DOHH2 (cell line): Measurements from ENCODE around the gene SCUBE2.

Experiments used
- H3F3A ChIP-seq: fragments of 200-600 bp; sonication (generic), shearing (Covaris generic); 2 replicates; pipeline ENCODE4 v1.6.0; 2016; ENCODE audit warnings: antibody characterized with exemption, mild to moderate bottlenecking; ENCODE audit not compliant: control insufficient read depth, insufficient read depth
- H3K27ac ChIP-seq: fragments of 200-600 bp; sonication (generic); 2 replicates; pipeline ENCODE4 v1.5.1; 2014; ENCODE audit warnings: low read depth, mild to moderate bottlenecking, low read length, moderate library complexity
- H3K27me3 ChIP-seq: fragments of 200-600 bp; sonication (generic); 2 replicates; pipeline ENCODE4 v1.6.1; 2014; ENCODE audit warnings: mild to moderate bottlenecking, low read length, mixed read lengths; ENCODE audit not compliant: control insufficient read depth
- H3K36me3 ChIP-seq: fragments of 200-600 bp; sonication (generic); 2 replicates; pipeline ENCODE4 v1.6.1; 2014; ENCODE audit warnings: mild to moderate bottlenecking, low read length, moderate library complexity, mixed read lengths; ENCODE audit not compliant: control insufficient read depth
- H3K4me1 ChIP-seq: fragments of 200-600 bp; sonication (generic); 2 replicates; pipeline ENCODE4 v1.6.1; 2014; ENCODE audit warnings: mild to moderate bottlenecking, low read length, mixed read lengths; ENCODE audit not compliant: control insufficient read depth
- H3K4me2 ChIP-seq: fragments of 200-600 bp; sonication (generic); 2 replicates; pipeline ENCODE4 v1.6.0; 2014; ENCODE audit warnings: mild to moderate bottlenecking, low read length, moderate library complexity
- H3K4me3 ChIP-seq: fragments of 200-600 bp; sonication (generic); 2 replicates; pipeline ENCODE4 v1.5.1; 2014; ENCODE audit warnings: mild to moderate bottlenecking, low read length, mixed read lengths
- H3K79me2 ChIP-seq: fragments of 200-600 bp; sonication (generic); 2 replicates; pipeline ENCODE4 v1.6.1; 2014; ENCODE audit warnings: mild to moderate bottlenecking, low read length, mixed read lengths; ENCODE audit not compliant: control insufficient read depth
- H3K9me2 ChIP-seq: fragments of 200-600 bp; sonication (generic); replicated peaks from 2 replicates; pipeline ENCODE4 v1.6.1; 2014; ENCODE audit warnings: mild to moderate bottlenecking, low read length, mixed read lengths; ENCODE audit not compliant: control insufficient read depth
- H3K9me3 ChIP-seq: fragments of 200-600 bp; sonication (generic); 2 replicates; pipeline ENCODE4 v1.6.1; 2014; ENCODE audit warnings: antibody characterized with exemption, low read length, mixed read lengths; ENCODE audit not compliant: control insufficient read depth, insufficient read depth
- H4K20me1 ChIP-seq: fragments of 200-600 bp; sonication (generic); 2 replicates; pipeline ENCODE4 v1.6.0; 2014; ENCODE audit warnings: low read depth, mild to moderate bottlenecking, antibody characterized with exemption, low read length, moderate library complexity; ENCODE audit not compliant: control insufficient read depth, insufficient read depth
- EZH2phosphoT487 ChIP-seq: fragments of 200-600 bp; sonication (generic); IDR thresholded peaks from 2 replicates; pipeline ENCODE4 v1.6.1; 2017; ENCODE audit warnings: borderline replicate concordance, mild to moderate bottlenecking, antibody characterized with exemption, low read length, moderate library complexity, mixed read lengths
- TF ChIP-seq, protein P1 (sequence below): fragments of 200-600 bp; sonication (generic); IDR thresholded peaks from one replicate; pipeline ENCODE4 v1.5.1; 2014; ENCODE audit warnings: antibody characterized with exemption, mild to moderate bottlenecking, low read depth, low read length; ENCODE audit not compliant: poor library complexity, severe bottlenecking

SCUBE2 gene

DNA sequence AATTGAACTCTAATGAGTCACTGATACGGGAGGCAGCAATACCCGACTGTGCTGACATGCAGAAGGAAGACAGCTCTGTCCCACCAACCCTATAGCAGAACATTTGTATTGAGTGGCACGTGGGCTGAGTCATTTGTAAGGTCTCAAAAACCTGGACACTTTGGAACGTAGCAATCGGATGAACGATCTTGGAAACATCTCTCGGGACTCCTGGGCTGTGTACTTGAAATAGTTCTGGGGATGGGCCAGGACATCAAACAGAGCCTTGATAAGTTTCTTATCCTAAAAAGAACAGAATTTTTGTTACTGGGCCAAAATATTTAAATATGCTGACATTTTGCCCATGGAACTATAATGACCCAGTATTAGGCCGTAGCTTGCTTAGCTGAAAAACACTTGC is 70.5 kb downstream of the SCUBE2 start:
- H3K4me2 ChIP-seq = no peak overlapping the region
- H3K27ac ChIP-seq = no peak overlapping the region
- no peak overlapping the region for H3K4me3 ChIP-seq
- no peaks in the 10 kb centered on the region for H3F3A ChIP-seq
- H3K9me3 ChIP-seq = no peaks in the 10 kb centered on the region
- H3K9me2 ChIP-seq = no peaks in the 10 kb centered on the region
- H3K27me3 ChIP-seq = peaks cover 15% of the 10 kb centered on the region
- no peaks in the 10 kb centered on the region for H4K20me1 ChIP-seq
- no peaks in the 10 kb centered on the region for H3K79me2 ChIP-seq
- H3K36me3 ChIP-seq = no peaks in the 10 kb centered on the region
- TF ChIP-seq, protein P1, sequence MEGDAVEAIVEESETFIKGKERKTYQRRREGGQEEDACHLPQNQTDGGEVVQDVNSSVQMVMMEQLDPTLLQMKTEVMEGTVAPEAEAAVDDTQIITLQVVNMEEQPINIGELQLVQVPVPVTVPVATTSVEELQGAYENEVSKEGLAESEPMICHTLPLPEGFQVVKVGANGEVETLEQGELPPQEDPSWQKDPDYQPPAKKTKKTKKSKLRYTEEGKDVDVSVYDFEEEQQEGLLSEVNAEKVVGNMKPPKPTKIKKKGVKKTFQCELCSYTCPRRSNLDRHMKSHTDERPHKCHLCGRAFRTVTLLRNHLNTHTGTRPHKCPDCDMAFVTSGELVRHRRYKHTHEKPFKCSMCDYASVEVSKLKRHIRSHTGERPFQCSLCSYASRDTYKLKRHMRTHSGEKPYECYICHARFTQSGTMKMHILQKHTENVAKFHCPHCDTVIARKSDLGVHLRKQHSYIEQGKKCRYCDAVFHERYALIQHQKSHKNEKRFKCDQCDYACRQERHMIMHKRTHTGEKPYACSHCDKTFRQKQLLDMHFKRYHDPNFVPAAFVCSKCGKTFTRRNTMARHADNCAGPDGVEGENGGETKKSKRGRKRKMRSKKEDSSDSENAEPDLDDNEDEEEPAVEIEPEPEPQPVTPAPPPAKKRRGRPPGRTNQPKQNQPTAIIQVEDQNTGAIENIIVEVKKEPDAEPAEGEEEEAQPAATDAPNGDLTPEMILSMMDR = no peak
- TF ChIP-seq EZH2phosphoT487 = no peak
- H3K4me1 ChIP-seq = peaks cover 10% of the 10 kb centered on the region

DNA sequence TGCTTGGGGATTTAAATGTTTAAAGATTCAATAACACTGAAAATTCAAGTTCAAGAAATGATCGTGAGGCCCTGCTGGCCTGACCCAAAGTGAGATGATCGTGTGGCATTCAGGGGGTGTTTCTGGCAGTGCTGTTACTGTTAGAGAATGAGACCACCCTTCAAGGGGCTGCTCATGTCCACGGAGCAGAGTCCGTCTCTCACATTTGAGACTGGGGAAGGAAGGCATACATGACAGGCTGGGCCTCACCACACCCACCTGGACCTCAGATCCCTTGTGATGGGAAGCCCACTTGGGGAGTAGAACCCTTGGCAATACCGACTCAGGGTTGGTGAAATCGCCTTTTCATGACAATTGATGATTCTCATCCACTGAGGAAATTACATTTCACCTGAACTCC is 71.5 kb downstream of the SCUBE2 start:
- Histone ChIP-seq H3K4me1 (peaks cover 10% of the 10 kb centered on the region), H3K4me2 (no peak overlapping the region), H3K27me3 (peaks cover 15% of the 10 kb centered on the region), H3K79me2 (no peaks in the 10 kb centered on the region), H3K4me3 (no peak overlapping the region), H3K36me3 (no peaks in the 10 kb centered on the region), H3K9me2 (no peaks in the 10 kb centered on the region), H3K9me3 (no peaks in the 10 kb centered on the region), H3K27ac (no peak overlapping the region), H3F3A (no peaks in the 10 kb centered on the region), H4K20me1 (no peaks in the 10 kb centered on the region)
- TF ChIP-seq EZH2phosphoT487 = no peak
- TF ChIP-seq, protein P1 = no peak

DNA sequence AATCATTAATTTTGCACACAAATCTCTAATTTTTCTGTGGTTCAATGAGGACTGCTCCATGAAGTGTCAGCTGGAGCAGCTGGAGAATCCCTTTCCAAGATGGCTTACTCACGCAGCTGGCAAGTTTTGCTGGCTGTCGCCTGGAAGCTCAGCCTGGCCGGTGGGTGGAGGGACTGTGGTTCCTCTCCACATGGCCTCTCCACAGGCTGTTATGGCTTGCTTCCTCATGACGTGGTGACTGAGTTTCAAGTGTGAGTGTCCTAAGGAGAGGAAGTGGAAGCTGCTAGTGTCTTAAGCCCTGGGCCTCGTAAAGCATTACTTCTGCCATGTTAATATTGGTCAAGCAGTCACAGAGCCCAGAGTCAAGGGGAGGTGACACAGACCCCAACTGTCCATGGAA is 73.6 kb downstream of the SCUBE2 start:
- Histone ChIP-seq H3K4me2 (no peak overlapping the region), H4K20me1 (no peaks in the 10 kb centered on the region), H3K27ac (no peak overlapping the region), H3K36me3 (no peaks in the 10 kb centered on the region), H3K79me2 (no peaks in the 10 kb centered on the region), H3K4me3 (no peak overlapping the region), H3K9me3 (no peaks in the 10 kb centered on the region), H3K4me1 (peaks cover 10% of the 10 kb centered on the region), H3F3A (no peaks in the 10 kb centered on the region), H3K27me3 (peaks cover 7% of the 10 kb centered on the region), H3K9me2 (no peaks in the 10 kb centered on the region)
- TF ChIP-seq, protein P1 = no peak
- no peak for TF ChIP-seq EZH2phosphoT487
